ENCODE measurements around the gene TCN1.

Gene TCN1

GRCh38 chr11:59810189-59810910 lies 55.9 kb downstream of the TCN1 start, which contains the start of gene MRPL16:
Gene MRPL16, minus strand, starts transcription at chr11:59810778. Its CDS starts 120 bp downstream, at chr11:59810658.
- peak; percentile 72 to 78 for DNase-seq (ENCODE audit: low read depth in 2 of 2)

- no peak for DNase-seq (ENCODE audit: low read depth in 2 of 2)
Observed at GRCh38 chr11:59807047-59807610, 59.2 kb downstream of the TCN1 start.

- DNase-seq (ENCODE audit: low read depth in 2 of 2) = no peak
Observed at GRCh38 chr11:59804061-59804460, 62.2 kb downstream of the TCN1 start.

All from stimulated activated CD4-positive, alpha-beta T cell treated with anti-CD3 and anti-CD28 coated beads, Interleukin-1b, Interleukin-23, amount 100 ng/mL, for 1 hour (primary cell).